Liver (tissue), 3 donors: ENCODE measurements around the gene PARP3.

Experiments used
- CTCF ChIP-seq: fragments of 150-350 bp; IDR thresholded peaks from 2 replicates; pipeline ENCODE4 v1.5.1; 2017; ENCODE audit warnings: improper control_type of control experiment, low read depth, low read length; ENCODE audit not compliant: missing input control
- EGR1 ChIP-seq, 2 donors: IDR thresholded peaks; 2 replicates each; pipeline ENCODE4 v1.6.1; 2016 to 2018; ENCODE audit warnings: antibody characterized with exemption in 2 of 2, low read depth in 2 of 2
- GABPA ChIP-seq, 2 donors: IDR thresholded peaks in 1 of 2; conservative IDR thresholded peaks in 1 of 2; 2 replicates each; pipeline ENCODE4 v1.6.1; 2016; ENCODE audit warnings: antibody characterized with exemption in 2 of 2, mild to moderate bottlenecking in 1 of 2, moderate library complexity in 1 of 2
- HNF4A ChIP-seq, 2 donors: conservative IDR thresholded peaks; 2 replicates each; pipeline ENCODE4 v1.6.1; 2016; ENCODE audit warnings: antibody characterized with exemption in 2 of 2, mild to moderate bottlenecking in 2 of 2
- JUND ChIP-seq, 2 donors: IDR thresholded peaks; 2 replicates each; pipeline ENCODE4 v1.6.1; 2016; ENCODE audit warnings: antibody characterized with exemption in 2 of 2
- MAX ChIP-seq: IDR thresholded peaks from 2 replicates; pipeline ENCODE4 v1.6.1; 2016; ENCODE audit warnings: antibody characterized with exemption
- RAD21 ChIP-seq, 2 donors: IDR thresholded peaks; 2 replicates each; pipeline ENCODE4 v1.6.1; 2016; ENCODE audit warnings: antibody characterized with exemption in 2 of 2, mild to moderate bottlenecking in 2 of 2
- SP1 ChIP-seq: IDR thresholded peaks from 2 replicates; pipeline ENCODE4 v1.6.1; 2018; ENCODE audit warnings: antibody characterized with exemption, mild to moderate bottlenecking
- TAF1 ChIP-seq: conservative IDR thresholded peaks from 2 replicates; pipeline ENCODE4 v1.6.1; 2016; ENCODE audit warnings: antibody characterized with exemption, mild to moderate bottlenecking
- YY1 ChIP-seq: IDR thresholded peaks from 2 replicates; pipeline ENCODE4 v1.6.1; 2016; ENCODE audit warnings: antibody characterized with exemption, mild to moderate bottlenecking
- TF ChIP-seq, protein P1 (sequence below): IDR thresholded peaks from 2 replicates; pipeline ENCODE4 v1.6.1; 2016; ENCODE audit warnings: antibody characterized with exemption, mild to moderate bottlenecking
- donor health status: healthy.
- donor health status: healthy.

DNA sequence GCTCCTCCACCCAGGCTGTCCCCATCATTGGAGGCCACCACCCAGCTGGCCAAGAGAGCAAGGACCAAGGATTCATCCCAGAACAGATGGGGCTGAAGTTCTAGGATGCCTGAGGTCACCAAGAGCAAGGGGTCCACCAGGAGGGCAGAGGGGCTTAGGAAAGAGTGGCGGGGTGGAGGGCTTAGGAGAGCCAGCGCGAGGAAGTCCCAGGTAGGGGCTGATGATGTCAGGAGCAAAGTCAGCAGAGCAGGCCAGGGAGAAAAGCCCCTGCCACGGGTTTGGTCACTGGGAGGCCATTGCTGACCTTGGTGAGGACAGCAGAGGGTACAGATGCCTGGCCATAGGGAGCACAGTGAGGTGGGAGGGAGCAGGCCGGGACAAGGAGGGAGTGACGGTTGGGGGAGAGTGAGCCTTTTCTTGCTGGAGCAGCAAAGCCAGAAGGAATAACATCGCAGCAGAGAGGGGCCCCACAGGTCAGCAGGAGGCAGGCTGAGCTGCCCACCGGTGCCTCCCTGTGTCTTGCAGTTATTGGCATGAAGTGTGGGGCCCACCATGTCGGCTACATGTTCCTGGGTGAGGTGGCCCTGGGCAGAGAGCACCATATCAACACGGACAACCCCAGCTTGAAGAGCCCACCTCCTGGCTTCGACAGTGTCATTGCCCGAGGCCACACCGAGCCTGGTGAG lies 5.2 kb downstream of the PARP3 start:
- TF ChIP-seq CTCF (no peak), HNF4A (conservative IDR thresholded peaks at IDR 0.05) (no peak), EGR1 (IDR thresholded peaks at IDR 0.05; ENCODE audit: low read depth in 2 of 2) (no peak), SP1 (no peak), TAF1 (no peak), GABPA (IDR thresholded peaks at IDR 0.05 in 1 of 2, conservative IDR thresholded peaks at IDR 0.05 in 1 of 2) (no peak), YY1 (no peak), RAD21 (IDR thresholded peaks at IDR 0.05) (no peak), JUND (IDR thresholded peaks at IDR 0.05) (no peak), MAX (no peak)
- TF ChIP-seq, protein P1, sequence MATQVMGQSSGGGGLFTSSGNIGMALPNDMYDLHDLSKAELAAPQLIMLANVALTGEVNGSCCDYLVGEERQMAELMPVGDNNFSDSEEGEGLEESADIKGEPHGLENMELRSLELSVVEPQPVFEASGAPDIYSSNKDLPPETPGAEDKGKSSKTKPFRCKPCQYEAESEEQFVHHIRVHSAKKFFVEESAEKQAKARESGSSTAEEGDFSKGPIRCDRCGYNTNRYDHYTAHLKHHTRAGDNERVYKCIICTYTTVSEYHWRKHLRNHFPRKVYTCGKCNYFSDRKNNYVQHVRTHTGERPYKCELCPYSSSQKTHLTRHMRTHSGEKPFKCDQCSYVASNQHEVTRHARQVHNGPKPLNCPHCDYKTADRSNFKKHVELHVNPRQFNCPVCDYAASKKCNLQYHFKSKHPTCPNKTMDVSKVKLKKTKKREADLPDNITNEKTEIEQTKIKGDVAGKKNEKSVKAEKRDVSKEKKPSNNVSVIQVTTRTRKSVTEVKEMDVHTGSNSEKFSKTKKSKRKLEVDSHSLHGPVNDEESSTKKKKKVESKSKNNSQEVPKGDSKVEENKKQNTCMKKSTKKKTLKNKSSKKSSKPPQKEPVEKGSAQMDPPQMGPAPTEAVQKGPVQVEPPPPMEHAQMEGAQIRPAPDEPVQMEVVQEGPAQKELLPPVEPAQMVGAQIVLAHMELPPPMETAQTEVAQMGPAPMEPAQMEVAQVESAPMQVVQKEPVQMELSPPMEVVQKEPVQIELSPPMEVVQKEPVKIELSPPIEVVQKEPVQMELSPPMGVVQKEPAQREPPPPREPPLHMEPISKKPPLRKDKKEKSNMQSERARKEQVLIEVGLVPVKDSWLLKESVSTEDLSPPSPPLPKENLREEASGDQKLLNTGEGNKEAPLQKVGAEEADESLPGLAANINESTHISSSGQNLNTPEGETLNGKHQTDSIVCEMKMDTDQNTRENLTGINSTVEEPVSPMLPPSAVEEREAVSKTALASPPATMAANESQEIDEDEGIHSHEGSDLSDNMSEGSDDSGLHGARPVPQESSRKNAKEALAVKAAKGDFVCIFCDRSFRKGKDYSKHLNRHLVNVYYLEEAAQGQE = no peak
